Raji (cell line): ENCODE data around the gene SYCN.

ENCODE experiments used
- POLR2A ChIP-seq: IDR thresholded peaks from 2 replicates; pipeline ENCODE4 v1.6.1; 2011; ENCODE audit warnings: low read depth, low read length, control low read depth; ENCODE audit not compliant: insufficient read depth

Gene SYCN

GRCh38 chr19:39183104-39183503 lies 21.0 kb downstream of the SYCN start:
- TF ChIP-seq POLR2A: no peak

GRCh38 chr19:39182174-39182505 lies 21.9 kb downstream of the SYCN start:
- TF ChIP-seq POLR2A: no peak

GRCh38 chr19:39181500-39182173 lies 22.4 kb downstream of the SYCN start:
- TF ChIP-seq POLR2A: no peak

- TF ChIP-seq POLR2A: no peak
These were observed 23.3 kb downstream of the SYCN start for GRCh38 chr19:39180749-39181148.

- no peak for TF ChIP-seq POLR2A
These were observed 24.3 kb downstream of the SYCN start for GRCh38 chr19:39179754-39180153.

GRCh38 chr19:39178296-39179006 lies 25.6 kb downstream of the SYCN start:
- TF ChIP-seq POLR2A: no peak

- TF ChIP-seq POLR2A: no peak
These were observed 26.3 kb downstream of the SYCN start for GRCh38 chr19:39177736-39178135.

- no peak for TF ChIP-seq POLR2A
These were observed 26.9 kb downstream of the SYCN start for GRCh38 chr19:39177110-39177699.

GRCh38 chr19:39175564-39175963 lies 28.5 kb downstream of the SYCN start:
- no peak for TF ChIP-seq POLR2A

- no peak for TF ChIP-seq POLR2A
These were observed 29.2 kb downstream of the SYCN start for GRCh38 chr19:39174558-39175544.

GRCh38 chr19:39174142-39174541 lies 29.9 kb downstream of the SYCN start:
- TF ChIP-seq POLR2A: no peak

- no peak for TF ChIP-seq POLR2A
These were observed 30.5 kb downstream of the SYCN start for GRCh38 chr19:39173502-39173991.

GRCh38 chr19:39172700-39173501 lies 31.2 kb downstream of the SYCN start:
- TF ChIP-seq POLR2A: no peak
